K562 (cell line): ENCODE results near the gene TARM1.

Experiments
- CHD2 ChIP-seq: IDR thresholded peaks from 2 replicates; pipeline ENCODE4 v1.6.1; 2011; ENCODE audit warnings: low read depth, low read length
- GABPA ChIP-seq: fragments of 200-800 bp; sonication (Bioruptor generic); conservative IDR thresholded peaks from 2 replicates; pipeline ENCODE4 v1.6.1; 2016; ENCODE audit warnings: low read depth, missing genetic modification characterization, missing compliant biosample characterization
- MAFK ChIP-seq: IDR thresholded peaks from 2 replicates; pipeline ENCODE4 v1.6.1; 2011; ENCODE audit warnings: low read length, improper control_type of control experiment
- POLR2A ChIP-seq: fragments of 450-650 bp; conservative IDR thresholded peaks from 2 replicates; pipeline ENCODE4 v1.6.1; 2016
- SP2 ChIP-seq: IDR thresholded peaks from 2 replicates; pipeline ENCODE4 v1.6.1; 2011; ENCODE audit warnings: mild to moderate bottlenecking, low read depth, low read length, moderate library complexity; ENCODE audit not compliant: poor library complexity, severe bottlenecking; ENCODE audit errors: extremely low read depth
- TF ChIP-seq, protein P1 (sequence below): sonication (generic); formaldehyde crosslinking; IDR thresholded peaks from 2 replicates; pipeline ENCODE4 v1.8.1; 2022; ENCODE audit warnings: missing genetic modification reagents
- TF ChIP-seq, protein P2 (sequence below), 2 experiments: fragments of 450-650 bp in 1 of 2; sonication (generic) in 1 of 2; formaldehyde crosslinking in 1 of 2; IDR thresholded peaks in 1 of 2; conservative IDR thresholded peaks in 1 of 2; 2 replicates each; pipeline versions ENCODE4 v1.6.1 to v1.8.1; 2016 to 2023; ENCODE audit warnings: mild to moderate bottlenecking in 2 of 2, moderate library complexity in 2 of 2, inconsistent platforms in 1 of 2, missing genetic modification reagents in 1 of 2
- TF ChIP-seq, protein P3 (sequence below): sonication (generic); formaldehyde crosslinking; IDR thresholded peaks from 2 replicates; pipeline ENCODE4 v1.8.0; 2022; ENCODE audit warnings: missing genetic modification reagents, mild to moderate bottlenecking, moderate library complexity, borderline replicate concordance

DNA sequence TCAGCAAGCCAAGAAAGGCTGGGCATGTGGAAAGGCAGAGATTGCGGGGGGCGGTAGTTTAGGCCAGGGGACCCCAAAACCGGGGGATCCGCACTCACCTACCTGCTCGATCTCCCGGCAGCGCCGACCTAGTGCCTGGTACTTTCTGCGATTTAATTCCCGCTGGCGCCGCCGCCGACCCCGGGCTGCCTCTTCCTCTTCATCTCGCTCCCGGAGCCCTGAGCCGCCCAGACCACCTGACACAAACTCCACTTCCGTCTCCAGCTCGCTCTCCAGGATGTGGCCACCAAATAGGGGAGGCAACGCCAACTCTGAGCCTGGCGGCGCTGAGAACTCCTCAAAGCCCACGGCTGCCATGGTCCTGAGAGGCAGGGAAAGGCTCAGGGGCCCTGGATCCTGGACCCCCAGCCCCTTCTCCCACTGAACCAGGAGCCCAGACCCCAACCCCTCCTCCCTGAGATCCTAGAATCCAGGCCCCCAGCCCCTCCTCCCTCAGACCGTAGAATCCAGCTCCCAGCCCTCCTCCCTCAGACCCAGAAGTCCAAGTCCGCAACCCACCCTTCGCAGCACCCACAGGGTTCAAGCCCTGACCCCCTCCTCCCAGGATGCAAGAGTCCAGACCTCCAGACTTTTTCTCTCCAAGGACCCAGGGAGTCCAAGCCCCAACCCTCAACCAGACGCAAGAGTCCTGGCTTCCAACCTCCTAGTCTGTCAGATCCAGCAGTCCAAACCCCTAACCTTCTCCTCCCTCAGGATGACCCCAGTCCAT is 33.4 kb upstream of the TARM1 start:
- TF ChIP-seq POLR2A (no peak), MAFK (no peak), CHD2 (no peak), SP2 (no peak), GABPA (tag) (no peak)
- TF ChIP-seq, protein P1, sequence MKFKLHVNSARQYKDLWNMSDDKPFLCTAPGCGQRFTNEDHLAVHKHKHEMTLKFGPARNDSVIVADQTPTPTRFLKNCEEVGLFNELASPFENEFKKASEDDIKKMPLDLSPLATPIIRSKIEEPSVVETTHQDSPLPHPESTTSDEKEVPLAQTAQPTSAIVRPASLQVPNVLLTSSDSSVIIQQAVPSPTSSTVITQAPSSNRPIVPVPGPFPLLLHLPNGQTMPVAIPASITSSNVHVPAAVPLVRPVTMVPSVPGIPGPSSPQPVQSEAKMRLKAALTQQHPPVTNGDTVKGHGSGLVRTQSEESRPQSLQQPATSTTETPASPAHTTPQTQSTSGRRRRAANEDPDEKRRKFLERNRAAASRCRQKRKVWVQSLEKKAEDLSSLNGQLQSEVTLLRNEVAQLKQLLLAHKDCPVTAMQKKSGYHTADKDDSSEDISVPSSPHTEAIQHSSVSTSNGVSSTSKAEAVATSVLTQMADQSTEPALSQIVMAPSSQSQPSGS (CRISPR knock-in tag), result no peak
- TF ChIP-seq, protein P2, sequence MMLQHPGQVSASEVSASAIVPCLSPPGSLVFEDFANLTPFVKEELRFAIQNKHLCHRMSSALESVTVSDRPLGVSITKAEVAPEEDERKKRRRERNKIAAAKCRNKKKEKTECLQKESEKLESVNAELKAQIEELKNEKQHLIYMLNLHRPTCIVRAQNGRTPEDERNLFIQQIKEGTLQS (IDR thresholded peaks at IDR 0.05), result no peak
- TF ChIP-seq, protein P2 (CRISPR knock-in tag; conservative IDR thresholded peaks at IDR 0.05), result no peak
- TF ChIP-seq, protein P3, sequence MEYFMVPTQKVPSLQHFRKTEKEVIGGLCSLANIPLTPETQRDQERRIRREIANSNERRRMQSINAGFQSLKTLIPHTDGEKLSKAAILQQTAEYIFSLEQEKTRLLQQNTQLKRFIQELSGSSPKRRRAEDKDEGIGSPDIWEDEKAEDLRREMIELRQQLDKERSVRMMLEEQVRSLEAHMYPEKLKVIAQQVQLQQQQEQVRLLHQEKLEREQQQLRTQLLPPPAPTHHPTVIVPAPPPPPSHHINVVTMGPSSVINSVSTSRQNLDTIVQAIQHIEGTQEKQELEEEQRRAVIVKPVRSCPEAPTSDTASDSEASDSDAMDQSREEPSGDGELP (CRISPR knock-in tag), result no peak
